ENCODE measurements around the gene NR1D2. TPM values are rescaled to one million over a fixed set of nuclear protein-coding genes. Genes with fewer than 3 reads are reported as not detected.
"Not testable (repeated sequence)": the region's sequence is repeated elsewhere in the genome, so short reads cannot be mapped to it uniquely, and the experiment has no call there.

The NR1D2 gene
- total RNA-seq, 4 donors from 2014 or later, result 19.6 to 36.9 (median 22.7) TPM

GRCh38 chr3:24002129-24002528 is 57.0 kb downstream of the NR1D2 start:
- ATAC-seq (ENCODE audit: low FRiP score) (no peak), DNase-seq (ENCODE audit: low spot score) (no peak)
- no peak for TF ChIP-seq CTCF (IDR thresholded peaks at IDR 0.05)

- DNase-seq (ENCODE audit: low spot score), result no peak
- TF ChIP-seq CTCF (IDR thresholded peaks at IDR 0.05), result no peak
- ATAC-seq (ENCODE audit: low FRiP score), result no peak
Observed at GRCh38 chr3:24003466-24003865, 58.4 kb downstream of the NR1D2 start.

- ATAC-seq (ENCODE audit: low FRiP score) (no peak), DNase-seq (ENCODE audit: low spot score) (no peak)
- no peak for TF ChIP-seq CTCF (IDR thresholded peaks at IDR 0.05)
Observed at GRCh38 chr3:24004171-24004938, 59.3 kb downstream of the NR1D2 start.

GRCh38 chr3:24005669-24006068 is 60.6 kb downstream of the NR1D2 start:
- ATAC-seq (ENCODE audit: low FRiP score) (no peak), DNase-seq (ENCODE audit: low spot score) (no peak)
- no peak for TF ChIP-seq CTCF (IDR thresholded peaks at IDR 0.05)

- DNase-seq (ENCODE audit: low spot score); ATAC-seq (ENCODE audit: low FRiP score): not testable (repeated sequence)
Observed at GRCh38 chr3:24010834-24011233, 65.7 kb downstream of the NR1D2 start.

- DNase-seq (ENCODE audit: low spot score) (no peak), ATAC-seq (ENCODE audit: low FRiP score) (no peak)
- no peak for TF ChIP-seq CTCF (IDR thresholded peaks at IDR 0.05)
Observed at GRCh38 chr3:24012589-24013269, 67.6 kb downstream of the NR1D2 start.

- DNase-seq (ENCODE audit: low spot score) (no peak), ATAC-seq (ENCODE audit: low FRiP score) (no peak)
- TF ChIP-seq CTCF (IDR thresholded peaks at IDR 0.05), result no peak
Observed at GRCh38 chr3:24017305-24017704, 72.2 kb downstream of the NR1D2 start.
